Measurements from ENCODE around the gene SRP68.

DNA sequence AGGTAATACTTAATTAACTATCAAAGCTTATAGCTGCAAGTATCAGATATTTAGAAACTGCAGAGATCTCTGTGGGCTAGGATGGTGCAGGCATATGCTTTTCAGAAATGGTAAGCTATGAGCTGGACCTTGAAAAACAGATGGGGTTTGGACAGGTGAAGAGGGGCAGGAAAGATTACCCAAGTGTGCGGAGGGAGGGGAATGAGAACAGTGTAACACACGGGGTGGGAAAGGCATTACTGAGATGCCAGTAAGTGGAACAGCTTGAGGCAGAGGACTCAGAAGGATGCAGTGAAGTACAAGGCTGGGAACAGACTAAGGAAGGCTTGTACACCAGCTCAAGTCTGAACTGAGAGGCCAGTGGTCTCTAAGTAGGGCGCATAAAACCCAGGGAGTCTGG lies 23.1 kb downstream of the SRP68 start:
- no peak for TF ChIP-seq POLR2A (IDR thresholded peaks at IDR 0.05)
- TF ChIP-seq, protein P1, sequence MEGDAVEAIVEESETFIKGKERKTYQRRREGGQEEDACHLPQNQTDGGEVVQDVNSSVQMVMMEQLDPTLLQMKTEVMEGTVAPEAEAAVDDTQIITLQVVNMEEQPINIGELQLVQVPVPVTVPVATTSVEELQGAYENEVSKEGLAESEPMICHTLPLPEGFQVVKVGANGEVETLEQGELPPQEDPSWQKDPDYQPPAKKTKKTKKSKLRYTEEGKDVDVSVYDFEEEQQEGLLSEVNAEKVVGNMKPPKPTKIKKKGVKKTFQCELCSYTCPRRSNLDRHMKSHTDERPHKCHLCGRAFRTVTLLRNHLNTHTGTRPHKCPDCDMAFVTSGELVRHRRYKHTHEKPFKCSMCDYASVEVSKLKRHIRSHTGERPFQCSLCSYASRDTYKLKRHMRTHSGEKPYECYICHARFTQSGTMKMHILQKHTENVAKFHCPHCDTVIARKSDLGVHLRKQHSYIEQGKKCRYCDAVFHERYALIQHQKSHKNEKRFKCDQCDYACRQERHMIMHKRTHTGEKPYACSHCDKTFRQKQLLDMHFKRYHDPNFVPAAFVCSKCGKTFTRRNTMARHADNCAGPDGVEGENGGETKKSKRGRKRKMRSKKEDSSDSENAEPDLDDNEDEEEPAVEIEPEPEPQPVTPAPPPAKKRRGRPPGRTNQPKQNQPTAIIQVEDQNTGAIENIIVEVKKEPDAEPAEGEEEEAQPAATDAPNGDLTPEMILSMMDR (IDR thresholded peaks at IDR 0.05), result no peak

All from testis (tissue), 2 donors.